ENCODE results near the gene RNF13.

The RNF13 gene

GRCh38 chr3:149955449-149955848 is 142.4 kb downstream of the RNF13 start:
- TF ChIP-seq CREB5 (CRISPR knock-in tag; IDR thresholded peaks at IDR 0.05; ENCODE audit: low read depth), result no peak
- no peak for TF ChIP-seq CSRNP3 (CRISPR knock-in tag; IDR thresholded peaks at IDR 0.05)
- TF ChIP-seq OSR1 (CRISPR knock-in tag; IDR thresholded peaks at IDR 0.05), result no peak
- TF ChIP-seq TSHZ2 (CRISPR knock-in tag; IDR thresholded peaks at IDR 0.05), result no peak
- no peak for TF ChIP-seq CSDC2 (CRISPR knock-in tag; IDR thresholded peaks at IDR 0.05)
- no peak for TF ChIP-seq GLIS3 (CRISPR knock-in tag; IDR thresholded peaks at IDR 0.05)
- no peak for TF ChIP-seq BACH2 (CRISPR knock-in tag; IDR thresholded peaks at IDR 0.05; ENCODE audit: borderline replicate concordance)
- no peak for TF ChIP-seq RARB (CRISPR knock-in tag; IDR thresholded peaks at IDR 0.05)
- TF ChIP-seq ZNF8 (CRISPR knock-in tag; IDR thresholded peaks at IDR 0.05), result no peak
- no peak for TF ChIP-seq ZC3H10 (CRISPR knock-in tag; IDR thresholded peaks at IDR 0.05)
- no peak for TF ChIP-seq ZFP3 (CRISPR knock-in tag; IDR thresholded peaks at IDR 0.05)
- TF ChIP-seq TOX (CRISPR knock-in tag; IDR thresholded peaks at IDR 0.05; ENCODE audit: borderline replicate concordance), result no peak
- TF ChIP-seq PPARA (CRISPR knock-in tag; IDR thresholded peaks at IDR 0.05; ENCODE audit: borderline replicate concordance), result no peak
- no peak for TF ChIP-seq TCF4 (CRISPR knock-in tag; IDR thresholded peaks at IDR 0.05; ENCODE audit: borderline replicate concordance)
- TF ChIP-seq ZNF565 (CRISPR knock-in tag; conservative IDR thresholded peaks at IDR 0.05; ENCODE audit: low read depth), result no peak
- TF ChIP-seq POU6F1 (CRISPR knock-in tag; IDR thresholded peaks at IDR 0.05; ENCODE audit: borderline replicate concordance, low read depth), result no peak
- no peak for TF ChIP-seq ARNTL (CRISPR knock-in tag; IDR thresholded peaks at IDR 0.05; ENCODE audit: borderline replicate concordance, low read depth)
- TF ChIP-seq ZNF70 (CRISPR knock-in tag; IDR thresholded peaks at IDR 0.05), result no peak
- no peak for ATAC-seq

GRCh38 chr3:149957361-149958125 is 144.5 kb downstream of the RNF13 start:
- ATAC-seq, result no peak
- TF ChIP-seq BACH2 (CRISPR knock-in tag; IDR thresholded peaks at IDR 0.05; ENCODE audit: borderline replicate concordance) (no peak), ZNF565 (CRISPR knock-in tag; conservative IDR thresholded peaks at IDR 0.05; ENCODE audit: low read depth) (no peak), CSDC2 (CRISPR knock-in tag; IDR thresholded peaks at IDR 0.05) (no peak), PPARA (CRISPR knock-in tag; IDR thresholded peaks at IDR 0.05; ENCODE audit: borderline replicate concordance) (no peak), PATZ1 (CRISPR knock-in tag; IDR thresholded peaks at IDR 0.05; ENCODE audit: borderline replicate concordance) (no peak), ISL1 (CRISPR knock-in tag; IDR thresholded peaks at IDR 0.05) (no peak)

Measured in SK-N-SH treated with all-trans-retinoic acid at 6 μM for 48 hours (cell line).